ENCODE measurements around the gene BMP2K. TPM values are rescaled to one million over a fixed set of nuclear protein-coding genes. Genes with fewer than 3 reads are reported as not detected.

BMP2K gene
- total RNA-seq, 2 donors from 2014 or later: 15.8 to 18.9 TPM

DNA sequence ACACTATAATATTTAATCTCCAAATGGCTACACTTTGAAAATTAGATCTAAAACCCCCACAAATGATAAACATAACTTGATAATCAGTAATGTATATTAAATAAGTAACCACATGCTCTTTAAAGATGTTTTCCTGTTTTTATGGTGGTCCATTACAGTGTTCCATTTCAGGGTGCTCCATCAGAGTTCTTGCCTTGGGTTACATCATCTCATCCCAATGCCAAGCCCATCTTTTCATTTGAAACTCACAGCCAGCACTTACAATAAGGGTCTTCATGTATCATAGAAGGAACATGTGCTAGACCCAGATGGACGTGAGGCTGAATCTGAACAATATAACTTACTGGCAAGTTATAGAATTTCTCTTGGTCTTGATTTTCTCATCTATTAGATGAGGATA is 173.6 kb downstream of the BMP2K start:
- Histone ChIP-seq H3K27me3 (no peaks in the 10 kb centered on the region), H3K9me3 (no peaks in the 10 kb centered on the region), H3K27ac (no peak overlapping the region), H3K4me1 (no peaks in the 10 kb centered on the region), H3K4me3 (no peak overlapping the region), H3K36me3 (replicated peaks in 1 of 2; ENCODE audit: insufficient read depth in 1 of 2, low read depth in 2 of 2) (no peaks in the 10 kb centered on the region)
- DNase-seq: no peak
- intact Hi-C loops (cut with DNase I): no loop called here
- TF ChIP-seq, protein P1, sequence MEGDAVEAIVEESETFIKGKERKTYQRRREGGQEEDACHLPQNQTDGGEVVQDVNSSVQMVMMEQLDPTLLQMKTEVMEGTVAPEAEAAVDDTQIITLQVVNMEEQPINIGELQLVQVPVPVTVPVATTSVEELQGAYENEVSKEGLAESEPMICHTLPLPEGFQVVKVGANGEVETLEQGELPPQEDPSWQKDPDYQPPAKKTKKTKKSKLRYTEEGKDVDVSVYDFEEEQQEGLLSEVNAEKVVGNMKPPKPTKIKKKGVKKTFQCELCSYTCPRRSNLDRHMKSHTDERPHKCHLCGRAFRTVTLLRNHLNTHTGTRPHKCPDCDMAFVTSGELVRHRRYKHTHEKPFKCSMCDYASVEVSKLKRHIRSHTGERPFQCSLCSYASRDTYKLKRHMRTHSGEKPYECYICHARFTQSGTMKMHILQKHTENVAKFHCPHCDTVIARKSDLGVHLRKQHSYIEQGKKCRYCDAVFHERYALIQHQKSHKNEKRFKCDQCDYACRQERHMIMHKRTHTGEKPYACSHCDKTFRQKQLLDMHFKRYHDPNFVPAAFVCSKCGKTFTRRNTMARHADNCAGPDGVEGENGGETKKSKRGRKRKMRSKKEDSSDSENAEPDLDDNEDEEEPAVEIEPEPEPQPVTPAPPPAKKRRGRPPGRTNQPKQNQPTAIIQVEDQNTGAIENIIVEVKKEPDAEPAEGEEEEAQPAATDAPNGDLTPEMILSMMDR (IDR thresholded peaks at IDR 0.05): no peak
- TF ChIP-seq POLR2A (IDR thresholded peaks at IDR 0.05): no peak
- WGBS, 2 donors: 83 to 86% methylated on average over 1 of the region's 1 CpG
- no peak for ATAC-seq

DNA sequence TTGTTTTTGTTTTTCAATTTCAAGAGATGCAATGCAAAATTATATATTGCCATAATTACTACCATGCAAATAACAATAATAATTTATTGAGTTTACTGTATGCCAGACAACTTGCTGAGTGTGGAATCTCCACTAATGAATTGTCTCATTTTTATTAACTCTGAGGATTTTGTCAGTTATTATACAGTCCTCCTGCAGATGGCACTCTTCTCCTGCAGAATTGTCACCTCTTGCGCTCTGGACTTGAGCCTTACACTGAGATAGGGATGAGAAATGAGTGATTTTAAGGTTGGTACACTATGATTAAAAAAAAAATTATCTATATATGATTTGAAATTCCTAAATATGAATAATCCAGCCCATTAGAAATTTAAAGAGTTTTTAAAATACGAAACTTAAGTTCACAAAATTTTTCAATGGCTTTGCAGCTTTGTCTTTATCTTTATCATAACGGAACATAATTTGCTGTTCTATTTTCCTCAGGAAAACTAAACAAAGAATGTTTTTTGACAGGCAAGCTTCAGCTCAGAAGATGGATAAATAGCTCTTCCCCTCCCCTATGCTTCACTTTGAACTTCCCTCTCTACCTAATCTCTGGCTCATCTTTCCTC is 175.8 kb downstream of the BMP2K start:
- Histone ChIP-seq H3K36me3 (replicated peaks in 1 of 2; ENCODE audit: insufficient read depth in 1 of 2, low read depth in 2 of 2) (no peaks in the 10 kb centered on the region), H3K4me3 (no peak overlapping the region), H3K27me3 (no peaks in the 10 kb centered on the region), H3K9me3 (no peaks in the 10 kb centered on the region), H3K4me1 (no peaks in the 10 kb centered on the region), H3K27ac (no peak overlapping the region)
- DNase-seq (peak in 2 of 4 donors; percentile 24 to 31), ATAC-seq (peak; percentile 66)
- WGBS, 2 donors: 41 to 45% methylated on average over 3 of the region's 3 CpGs
- TF ChIP-seq, protein P1 (IDR thresholded peaks at IDR 0.05): peak; percentile 44 to 77 (median 71)
- no peak for TF ChIP-seq POLR2A (IDR thresholded peaks at IDR 0.05)
- intact Hi-C loops (cut with DNase I): no loop called here

DNA sequence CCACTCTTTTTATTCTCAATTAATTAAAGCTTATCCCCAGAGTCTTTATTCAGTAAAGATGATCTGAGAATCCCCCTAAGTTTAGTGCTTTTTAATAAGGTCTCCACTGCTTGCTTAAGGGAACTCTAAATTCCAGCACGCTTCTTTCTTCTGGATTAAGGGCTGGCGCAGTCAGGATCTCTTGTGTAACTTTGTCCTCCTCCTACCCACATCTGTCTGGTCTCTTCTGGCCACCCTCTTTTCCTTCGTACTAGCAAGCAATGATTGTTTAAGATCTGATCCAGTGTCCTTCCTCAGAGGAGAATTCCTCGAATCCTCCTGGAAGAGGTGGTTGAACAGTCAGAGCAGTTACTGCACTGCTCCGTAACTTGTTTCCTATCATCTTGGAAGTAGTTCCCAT is 177.1 kb downstream of the BMP2K start:
- ATAC-seq (no peak), DNase-seq (no peak)
- WGBS, 2 donors: 88 to 92% methylated on average over 5 of the region's 5 CpGs
- Histone ChIP-seq H3K36me3 (replicated peaks in 1 of 2; ENCODE audit: insufficient read depth in 1 of 2, low read depth in 2 of 2) (no peaks in the 10 kb centered on the region), H3K9me3 (no peaks in the 10 kb centered on the region), H3K4me3 (no peak overlapping the region), H3K27ac (no peak overlapping the region), H3K27me3 (no peaks in the 10 kb centered on the region), H3K4me1 (no peaks in the 10 kb centered on the region)
- TF ChIP-seq POLR2A (IDR thresholded peaks at IDR 0.05): no peak
- intact Hi-C loops (cut with DNase I): no loop called here

DNA sequence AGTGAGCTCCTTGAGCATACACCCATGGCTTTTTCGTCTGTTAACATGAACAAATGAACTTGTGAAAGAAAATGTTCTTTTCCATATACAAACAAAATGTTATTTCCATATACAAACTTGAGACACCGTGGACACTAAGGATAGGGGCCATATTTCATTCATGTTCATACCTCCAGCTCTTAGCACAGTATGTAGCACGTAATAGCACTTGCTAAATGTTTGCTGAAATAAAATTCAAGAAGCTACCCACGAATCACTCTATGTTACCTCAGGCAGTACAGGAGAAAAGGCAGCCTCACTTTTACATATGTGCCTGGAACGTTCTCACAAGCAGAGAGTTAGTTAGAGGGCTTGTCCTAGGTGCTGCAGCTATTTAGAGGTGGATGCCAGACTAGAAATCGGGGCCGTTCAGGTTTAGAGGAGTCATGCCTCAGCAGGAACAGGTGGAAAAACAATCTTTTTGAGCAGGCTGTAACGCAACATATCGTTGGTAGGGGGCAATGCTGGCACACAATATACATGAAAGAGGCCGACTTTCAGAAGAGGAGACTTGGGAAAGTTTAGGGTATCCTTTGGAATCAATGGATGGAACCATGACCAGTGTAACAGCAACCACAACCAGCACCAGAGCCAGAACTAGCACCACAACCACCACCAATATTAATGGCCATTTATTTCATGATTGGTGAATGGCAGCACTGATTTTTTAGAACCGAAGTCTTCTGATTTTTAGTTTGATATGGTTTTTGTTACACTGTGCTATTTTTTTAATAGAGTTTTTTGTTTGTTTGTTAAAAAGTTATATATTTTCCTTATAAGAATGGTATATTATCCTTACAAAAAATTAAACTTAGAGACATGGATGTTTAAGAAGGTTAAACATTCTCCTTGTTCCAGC is 177.9 kb downstream of the BMP2K start:
- H3K4me3 ChIP-seq: no peak overlapping the region
- DNase-seq (peak in 1 of 4 donors; percentile 34), ATAC-seq (no peak)
- no peak overlapping the region for H3K27ac ChIP-seq
- H3K27me3 ChIP-seq: no peaks in the 10 kb centered on the region
- intact Hi-C loops (cut with DNase I): no loop called here
- H3K4me1 ChIP-seq: no peaks in the 10 kb centered on the region
- 41 to 42% methylated on average over 11 of the region's 11 CpGs for WGBS, 2 donors
- TF ChIP-seq, protein P1 (IDR thresholded peaks at IDR 0.05): peak in 4 of 7 experiments; percentile 8 to 39 (median 29)
- no peak for TF ChIP-seq POLR2A (IDR thresholded peaks at IDR 0.05)
- H3K36me3 ChIP-seq (replicated peaks in 1 of 2; ENCODE audit: insufficient read depth in 1 of 2, low read depth in 2 of 2): no peaks in the 10 kb centered on the region
- H3K9me3 ChIP-seq: no peaks in the 10 kb centered on the region

DNA sequence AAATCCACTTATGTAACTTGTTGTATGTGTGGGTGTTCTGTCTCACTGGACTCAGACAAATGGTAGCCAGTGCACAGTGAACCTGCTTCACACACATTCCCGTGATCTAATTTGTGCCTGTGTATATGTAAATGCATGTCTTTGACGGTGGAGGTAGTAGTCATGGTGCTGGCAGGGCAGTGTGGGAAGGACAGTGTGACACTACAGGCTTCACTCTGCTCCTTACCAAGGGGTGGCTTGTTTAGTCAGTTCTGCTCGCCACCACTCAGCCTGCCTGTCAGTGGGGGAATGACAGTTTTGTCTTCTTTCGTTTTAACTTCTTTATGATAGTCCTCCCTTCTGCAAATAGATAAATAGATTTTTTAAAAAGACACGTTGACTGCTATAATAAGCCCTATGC is 180.8 kb downstream of the BMP2K start:
- ATAC-seq (no peak), DNase-seq (no peak)
- Histone ChIP-seq H3K27me3 (no peaks in the 10 kb centered on the region), H3K9me3 (no peaks in the 10 kb centered on the region), H3K27ac (no peak overlapping the region), H3K4me3 (no peak overlapping the region), H3K36me3 (replicated peaks in 1 of 2; ENCODE audit: insufficient read depth in 1 of 2, low read depth in 2 of 2) (no peaks in the 10 kb centered on the region), H3K4me1 (no peaks in the 10 kb centered on the region)
- intact Hi-C loops (cut with DNase I): no loop called here
- 82 to 87% methylated on average over 5 of the region's 5 CpGs for WGBS, 2 donors
- TF ChIP-seq, protein P1 (IDR thresholded peaks at IDR 0.05): no peak
- TF ChIP-seq POLR2A (IDR thresholded peaks at IDR 0.05): no peak
